Activated CD4-positive, alpha-beta T cell treated with anti-CD3 and anti-CD28 coated beads for 36 hours (primary cell): ENCODE data around the gene CALR. TPM values are rescaled to one million over a fixed set of nuclear protein-coding genes. Genes with fewer than 3 reads are reported as not detected.
"Not testable (repeated sequence)": the region's sequence is repeated elsewhere in the genome, so short reads cannot be mapped to it uniquely, and the experiment has no call there.

Source experiments
- ATAC-seq: fragments of 200-7000 bp; cut with Tn5 transposase; one replicate; pipeline ENCODE4 v1.10.0; 2021; ENCODE audit warnings: mild to moderate bottlenecking, moderate library complexity
- CTCF ChIA-PET: fragments of 350-600 bp; sonication (Branson Sonifier 250); formaldehyde crosslinking; loops from one replicate; lab custom pipeline; 2021; ENCODE audit warnings: antibody characterized with exemption; lab: Charles Lee
- POLR2A ChIA-PET: fragments of 350-600 bp; sonication (Branson Sonifier 250); formaldehyde crosslinking; loops from one replicate; lab custom pipeline; 2021; ENCODE audit warnings: antibody characterized with exemption, inconsistent platforms; lab: Charles Lee
- DNase-seq: peaks from one replicate; pipeline ENCODE4 v3.0.0-alpha.2; 2020
- H3K27ac Mint-ChIP-seq: one replicate; pipeline ENCODE4 v1.8.0; 2021; ENCODE audit warnings: mixed read lengths
- H3K27me3 Mint-ChIP-seq: one replicate; pipeline ENCODE4 v1.8.0; 2021; ENCODE audit warnings: mixed read lengths
- H3K36me3 Mint-ChIP-seq: one replicate; pipeline ENCODE4 v1.8.0; 2021; ENCODE audit warnings: low read depth, mixed read lengths
- H3K4me1 Mint-ChIP-seq: one replicate; pipeline ENCODE4 v1.8.0; 2021; ENCODE audit warnings: mixed read lengths
- H3K4me3 Mint-ChIP-seq: one replicate; pipeline ENCODE4 v1.8.0; 2021; ENCODE audit warnings: mild to moderate bottlenecking, moderate library complexity, mixed read lengths
- H3K9me3 Mint-ChIP-seq: one replicate; pipeline ENCODE4 v1.8.0; 2021; ENCODE audit warnings: low read depth, mixed read lengths
- intact Hi-C, 2 experiments: fragments of 100-400 bp; cut with DNase I in 1 of 2; cut with micrococcal nuclease in 1 of 2; formaldehyde crosslinking; loops; one replicate each; pipeline versions ENCODE4 v1.14.2 to v1.15.1; 2022 to 2024; cut with DNase I, micrococcal nuclease
- total RNA-seq, 2 experiments: library from RNA; stranded (reverse); gene quantifications; one replicate each; pipeline ENCODE4 v1.2.3, GENCODE V29; 2021

Gene CALR
- total RNA-seq, 2 experiments from 2014 or later, result 557 to 569 TPM

- ChIA-PET POLR2A (no interaction called here), CTCF (interaction anchor here (0.6 to 5.4 kb wide), 3 partner anchors 9 to 24 kb away, joined by 3 to 38 read pairs (median 4); no protein-coding TSS in a partner anchor)
- no peak for DNase-seq
- Mint-ChIP-seq H3K36me3 (peaks cover 70% of the 10 kb centered on the region), H3K27me3 (no peaks in the 10 kb centered on the region), H3K4me3 (no peak overlapping the region), H3K27ac (peak overlapping the region; percentile 73), H3K9me3 (no peaks in the 10 kb centered on the region), H3K4me1 (peaks cover 34% of the 10 kb centered on the region)
- intact Hi-C loops, result no loop called here
- no peak for ATAC-seq
Measured at GRCh38 chr19:12953138-12953798, 14.9 kb downstream of the CALR start.

GRCh38 chr19:12953799-12954611 is 15.6 kb downstream of the CALR start:
- peaks cover 34% of the 10 kb centered on the region for H3K4me1 Mint-ChIP-seq
- H3K27me3 Mint-ChIP-seq, result no peaks in the 10 kb centered on the region
- POLR2A ChIA-PET, result interaction anchor here (0.8 to 0.9 kb wide), 2 partner anchors 7 to 14 kb away, joined by 3 read pairs; no protein-coding TSS in a partner anchor
- H3K36me3 Mint-ChIP-seq, result peaks cover 62% of the 10 kb centered on the region
- no peak overlapping the region for H3K4me3 Mint-ChIP-seq
- DNase-seq, result no peak
- CTCF ChIA-PET, result interaction anchor here (5.4 kb wide), 1 partner anchor 11 kb away, joined by 38 read pairs; no protein-coding TSS in a partner anchor
- ATAC-seq, result peak; percentile 16
- peak overlapping the region; percentile 88 for H3K27ac Mint-ChIP-seq
- intact Hi-C loops, result no loop called here
- H3K9me3 Mint-ChIP-seq, result no peaks in the 10 kb centered on the region

GRCh38 chr19:12954612-12954962 is 16.2 kb downstream of the CALR start:
- peaks cover 34% of the 10 kb centered on the region for H3K4me1 Mint-ChIP-seq
- ChIA-PET CTCF (interaction anchor here (5.4 kb wide), 1 partner anchor 11 kb away, joined by 38 read pairs; no protein-coding TSS in a partner anchor), POLR2A (interaction anchor here (0.8 to 0.9 kb wide), 2 partner anchors 8 to 13 kb away, joined by 3 read pairs; no protein-coding TSS in a partner anchor)
- intact Hi-C loops, result no loop called here
- H3K27ac Mint-ChIP-seq, result peak overlapping the region; percentile 88
- no peak for ATAC-seq
- peak overlapping the region; percentile 91 for H3K4me3 Mint-ChIP-seq
- H3K36me3 Mint-ChIP-seq, result peaks cover 60% of the 10 kb centered on the region
- peak; percentile 38 for DNase-seq
- no peaks in the 10 kb centered on the region for H3K9me3 Mint-ChIP-seq
- H3K27me3 Mint-ChIP-seq, result no peaks in the 10 kb centered on the region

GRCh38 chr19:12955575-12955974 is 17.2 kb downstream of the CALR start:
- H3K9me3 Mint-ChIP-seq, ATAC-seq, intact Hi-C loops, H3K27me3 Mint-ChIP-seq, DNase-seq: not testable (repeated sequence)
- Mint-ChIP-seq H3K27ac (peak overlapping the region; percentile 88), H3K36me3 (peaks cover 50% of the 10 kb centered on the region), H3K4me3 (peak overlapping the region; percentile 91), H3K4me1 (peaks cover 34% of the 10 kb centered on the region)
- CTCF ChIA-PET, result interaction anchor here (1.0 to 5.4 kb wide), 2 partner anchors 10 to 163 kb away, joined by 5 to 38 read pairs; partner anchors contain the start of gene NACC1
- POLR2A ChIA-PET, result interaction anchor here (0.6 to 1.4 kb wide), 2 partner anchors 10 to 270 kb away, joined by 3 to 4 read pairs; no protein-coding TSS in a partner anchor

GRCh38 chr19:12955996-12956395 is 17.6 kb downstream of the CALR start:
- Mint-ChIP-seq H3K27ac (peak overlapping the region; percentile 88), H3K4me1 (peaks cover 34% of the 10 kb centered on the region), H3K9me3 (no peaks in the 10 kb centered on the region), H3K4me3 (peak overlapping the region; percentile 91), H3K36me3 (peaks cover 46% of the 10 kb centered on the region), H3K27me3 (no peaks in the 10 kb centered on the region)
- ChIA-PET CTCF (interaction anchor here (0.6 to 5.4 kb wide), 5 partner anchors 9 to 231 kb away, joined by 3 to 38 read pairs (median 4); partner anchors contain the start of gene NACC1), POLR2A (interaction anchor here (0.6 to 1.4 kb wide), 2 partner anchors 10 to 66 kb away, joined by 3 to 6 read pairs; no protein-coding TSS in a partner anchor)
- intact Hi-C loops, result loop anchor here (2.0 kb wide), 2 partner anchors 17 to 37 kb away; partner anchors contain the start of genes CALR (in 1 of the 2) and SYCE2 (in 1 of the 2)
- no peak for ATAC-seq
- no peak for DNase-seq

- Mint-ChIP-seq H3K36me3 (peaks cover 41% of the 10 kb centered on the region), H3K27ac (peak within 1 kb of the TSS; percentile 97), H3K4me1 (peaks cover 32% of the 10 kb centered on the region), H3K27me3 (no peaks in the 10 kb centered on the region), H3K9me3 (no peaks in the 10 kb centered on the region), H3K4me3 (peak within 1 kb of the TSS; percentile 91)
- ATAC-seq, result peak; percentile 93
- ChIA-PET POLR2A (interaction anchor here (0.6 to 1.4 kb wide), 2 partner anchors 9 to 66 kb away, joined by 3 to 6 read pairs; no protein-coding TSS in a partner anchor), CTCF (interaction anchor here (0.6 to 5.4 kb wide), 7 partner anchors 9 to 231 kb away, joined by 3 to 38 read pairs (median 3); partner anchors contain the start of gene NACC1)
- intact Hi-C loops, result loop anchor here (1.0 to 2.0 kb wide), 5 partner anchors 18 to 65 kb away; partner anchors contain the start of genes SYCE2 (in 2 of the 2), CALR (in 1 of the 2), FARSA (in 1 of the 2) and GCDH (in 1 of the 2)
- DNase-seq, result peak; percentile 91
Measured at GRCh38 chr19:12956446-12957388, 18.3 kb downstream of the CALR start, which contains the start of gene GADD45GIP1. Gene GADD45GIP1 (minus strand): TSS chr19:12957223. CDS start chr19:12957212, 11 bp downstream.

GRCh38 chr19:12957389-12957952 is 19.1 kb downstream of the CALR start:
- H3K9me3 Mint-ChIP-seq, POLR2A ChIA-PET, H3K27me3 Mint-ChIP-seq, DNase-seq: not testable (repeated sequence)
- Mint-ChIP-seq H3K27ac (peak overlapping the region; percentile 97), H3K36me3 (peaks cover 37% of the 10 kb centered on the region), H3K4me3 (peak overlapping the region; percentile 91), H3K4me1 (peaks cover 30% of the 10 kb centered on the region)
- CTCF ChIA-PET, result interaction anchor here (1.4 to 5.4 kb wide), 2 partner anchors 8 to 137 kb away, joined by 4 to 38 read pairs; no protein-coding TSS in a partner anchor
- ATAC-seq, result peak; percentile 10
- intact Hi-C loops, result loop anchor here (1.0 to 2.0 kb wide), 5 partner anchors 19 to 66 kb away; partner anchors contain the start of genes SYCE2 (in 2 of the 2), CALR (in 1 of the 2), FARSA (in 1 of the 2) and GCDH (in 1 of the 2)

- Mint-ChIP-seq H3K9me3 (no peaks in the 10 kb centered on the region), H3K27ac (no peak overlapping the region), H3K27me3 (no peaks in the 10 kb centered on the region), H3K4me1 (peaks cover 18% of the 10 kb centered on the region), H3K36me3 (peaks cover 20% of the 10 kb centered on the region), H3K4me3 (no peak overlapping the region)
- ChIA-PET CTCF (interaction anchor here (0.8 kb wide), 1 partner anchor 135 kb away, joined by 3 read pairs; no protein-coding TSS in a partner anchor), POLR2A (no interaction called here)
- no peak for DNase-seq
- ATAC-seq, result no peak
- intact Hi-C loops, result no loop called here
Measured at GRCh38 chr19:12959481-12959880, 21.1 kb downstream of the CALR start.

- H3K27ac Mint-ChIP-seq, result peak overlapping the region; percentile 89
- H3K4me1 Mint-ChIP-seq, result peaks cover 11% of the 10 kb centered on the region
- POLR2A ChIA-PET, result interaction anchor here (0.6 to 1.2 kb wide), 8 partner anchors 9 to 271 kb away, joined by 3 to 5 read pairs (median 3); no protein-coding TSS in a partner anchor
- CTCF ChIA-PET, result interaction anchor here (0.6 to 3.4 kb wide), 70 partner anchors 8 to 1107 kb away, joined by 3 to 61 read pairs (median 4); partner anchors contain the start of genes CALR, DNASE2, FARSA and GADD45GIP1
- DNase-seq (peak; percentile 91), ATAC-seq (peak; percentile 92)
- H3K27me3 Mint-ChIP-seq, result no peaks in the 10 kb centered on the region
- H3K9me3 Mint-ChIP-seq, result no peaks in the 10 kb centered on the region
- intact Hi-C loops, result loop anchor here (1.0 to 2.0 kb wide), 5 partner anchors 18 to 128 kb away; partner anchors contain the start of genes FARSA (in 1 of the 2) and GCDH (in 1 of the 2)
- no peaks in the 10 kb centered on the region for H3K36me3 Mint-ChIP-seq
- peak overlapping the region; percentile 73 for H3K4me3 Mint-ChIP-seq
Measured at GRCh38 chr19:12965017-12965811, 26.8 kb downstream of the CALR start.
